Liver (tissue), 7 donors: ENCODE measurements around the gene LOC128125822.

Experiments used
- DNase-seq: peaks from one replicate; pipeline ENCODE4 v3.0.0-alpha.2; 2017; ENCODE audit warnings: low spot score
- H3K27ac ChIP-seq, 2 donors: one replicate each; pipeline ENCODE4 v1.7.0; 2013; ENCODE audit warnings: inconsistent platforms in 2 of 2, low read length in 2 of 2, control low read depth in 1 of 2, low read depth in 1 of 2, mild to moderate bottlenecking in 1 of 2
- H3K27me3 ChIP-seq, 4 donors: one replicate each; pipeline versions ENCODE4 v1.6.1 to v1.7.0; 2013; ENCODE audit warnings: low read length in 3 of 4, inconsistent platforms in 1 of 4, mild to moderate bottlenecking in 1 of 4, moderate library complexity in 1 of 4; ENCODE audit not compliant: control insufficient read depth in 4 of 4, insufficient read depth in 4 of 4
- H3K36me3 ChIP-seq, 4 donors: one replicate each; pipeline versions ENCODE4 v1.6.1 to v1.7.0; 2013; ENCODE audit warnings: low read length in 3 of 4, mild to moderate bottlenecking in 3 of 4, low read depth in 1 of 4, moderate library complexity in 1 of 4; ENCODE audit not compliant: control insufficient read depth in 4 of 4, insufficient read depth in 3 of 4
- H3K4me1 ChIP-seq, 4 donors: one replicate each; pipeline versions ENCODE4 v1.6.1 to v1.7.0; 2013; ENCODE audit warnings: low read length in 3 of 4, mild to moderate bottlenecking in 3 of 4, moderate library complexity in 1 of 4; ENCODE audit not compliant: control insufficient read depth in 4 of 4, insufficient read depth in 4 of 4
- H3K4me3 ChIP-seq, 3 donors: one replicate each; pipeline versions ENCODE4 v1.6.1 to v1.7.0; 2013; ENCODE audit warnings: low read length in 3 of 3, control low read depth in 1 of 3, low read depth in 1 of 3, mild to moderate bottlenecking in 1 of 3
- H3K9ac ChIP-seq, 2 donors: one replicate each; pipeline ENCODE4 v1.7.0; 2013; ENCODE audit warnings: low read length in 2 of 2, mild to moderate bottlenecking in 2 of 2, moderate library complexity in 2 of 2, control low read depth in 1 of 2, low read depth in 1 of 2
- H3K9me3 ChIP-seq, 4 donors: one replicate each; pipeline versions ENCODE4 v1.6.1 to v1.7.0; 2013; ENCODE audit warnings: low read length in 3 of 4; ENCODE audit not compliant: control insufficient read depth in 4 of 4
- EGR1 ChIP-seq, 2 donors: IDR thresholded peaks; 2 replicates each; pipeline ENCODE4 v1.6.1; 2016 to 2018; ENCODE audit warnings: antibody characterized with exemption in 2 of 2, low read depth in 2 of 2
- FOXA2 ChIP-seq: IDR thresholded peaks from 2 replicates; pipeline ENCODE4 v1.6.1; 2016; ENCODE audit warnings: antibody characterized with exemption
- HNF4G ChIP-seq: IDR thresholded peaks from 2 replicates; pipeline ENCODE4 v1.6.1; 2016; ENCODE audit warnings: antibody characterized with exemption
- JUND ChIP-seq, 2 donors: IDR thresholded peaks; 2 replicates each; pipeline ENCODE4 v1.6.1; 2016; ENCODE audit warnings: antibody characterized with exemption in 2 of 2
- RXRA ChIP-seq, 2 donors: IDR thresholded peaks; 2 replicates each; pipeline ENCODE4 v1.6.1; 2017 to 2018; ENCODE audit warnings: antibody characterized with exemption in 2 of 2, mild to moderate bottlenecking in 1 of 2
- SP1 ChIP-seq: IDR thresholded peaks from 2 replicates; pipeline ENCODE4 v1.6.1; 2018; ENCODE audit warnings: antibody characterized with exemption, mild to moderate bottlenecking
- YY1 ChIP-seq: IDR thresholded peaks from 2 replicates; pipeline ENCODE4 v1.6.1; 2016; ENCODE audit warnings: antibody characterized with exemption, mild to moderate bottlenecking
- WGBS: extraction: QIAGEN DNeasy Blood & Tissue Kit; methylation state at CpG from one replicate; pipeline ENCODE4 v1.1.7; 2013; 5-methylcytosine and 5-hydroxymethylcytosine counted together
- TF ChIP-seq, protein P1 (sequence below): IDR thresholded peaks from 2 replicates; pipeline ENCODE4 v1.6.1; 2016; ENCODE audit warnings: antibody characterized with exemption, mild to moderate bottlenecking
- TF ChIP-seq, protein P2 (sequence below): IDR thresholded peaks from 2 replicates; pipeline ENCODE4 v1.6.1; 2016; ENCODE audit warnings: antibody characterized with exemption
- donor health status: healthy.
- donor health status: healthy.
- donor health status: healthy.
- donor health status: healthy.

The LOC128125822 gene

DNA sequence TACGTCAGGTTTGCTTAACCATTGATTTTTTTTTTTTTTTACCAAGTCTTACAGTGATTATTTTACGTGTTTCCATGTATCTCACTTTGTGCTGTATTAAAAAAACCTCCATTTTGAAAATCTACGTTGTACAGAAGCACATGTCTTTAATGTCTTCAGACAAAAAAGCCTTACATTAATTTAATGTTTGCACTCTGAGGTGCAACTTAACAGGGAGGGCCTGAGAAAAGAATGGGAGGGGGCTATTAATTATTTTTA, 8.4 kb downstream of the LOC128125822 start:
- H3K27me3 ChIP-seq = no peaks in the 10 kb centered on the region
- WGBS = 90% methylated on average over 3 of the region's 3 CpGs
- no peak overlapping the region for H3K4me3 ChIP-seq
- H3K4me1 ChIP-seq = peaks cover 0 to 12% (median 3%) of the 10 kb centered on the region in 4 donors
- no peak for DNase-seq
- TF ChIP-seq EGR1 (IDR thresholded peaks at IDR 0.05; ENCODE audit: low read depth in 2 of 2) (no peak), YY1 (peak; percentile 57), JUND (IDR thresholded peaks at IDR 0.05) (peak in 1 of 2 donors; percentile 55)
- TF ChIP-seq, protein P1, sequence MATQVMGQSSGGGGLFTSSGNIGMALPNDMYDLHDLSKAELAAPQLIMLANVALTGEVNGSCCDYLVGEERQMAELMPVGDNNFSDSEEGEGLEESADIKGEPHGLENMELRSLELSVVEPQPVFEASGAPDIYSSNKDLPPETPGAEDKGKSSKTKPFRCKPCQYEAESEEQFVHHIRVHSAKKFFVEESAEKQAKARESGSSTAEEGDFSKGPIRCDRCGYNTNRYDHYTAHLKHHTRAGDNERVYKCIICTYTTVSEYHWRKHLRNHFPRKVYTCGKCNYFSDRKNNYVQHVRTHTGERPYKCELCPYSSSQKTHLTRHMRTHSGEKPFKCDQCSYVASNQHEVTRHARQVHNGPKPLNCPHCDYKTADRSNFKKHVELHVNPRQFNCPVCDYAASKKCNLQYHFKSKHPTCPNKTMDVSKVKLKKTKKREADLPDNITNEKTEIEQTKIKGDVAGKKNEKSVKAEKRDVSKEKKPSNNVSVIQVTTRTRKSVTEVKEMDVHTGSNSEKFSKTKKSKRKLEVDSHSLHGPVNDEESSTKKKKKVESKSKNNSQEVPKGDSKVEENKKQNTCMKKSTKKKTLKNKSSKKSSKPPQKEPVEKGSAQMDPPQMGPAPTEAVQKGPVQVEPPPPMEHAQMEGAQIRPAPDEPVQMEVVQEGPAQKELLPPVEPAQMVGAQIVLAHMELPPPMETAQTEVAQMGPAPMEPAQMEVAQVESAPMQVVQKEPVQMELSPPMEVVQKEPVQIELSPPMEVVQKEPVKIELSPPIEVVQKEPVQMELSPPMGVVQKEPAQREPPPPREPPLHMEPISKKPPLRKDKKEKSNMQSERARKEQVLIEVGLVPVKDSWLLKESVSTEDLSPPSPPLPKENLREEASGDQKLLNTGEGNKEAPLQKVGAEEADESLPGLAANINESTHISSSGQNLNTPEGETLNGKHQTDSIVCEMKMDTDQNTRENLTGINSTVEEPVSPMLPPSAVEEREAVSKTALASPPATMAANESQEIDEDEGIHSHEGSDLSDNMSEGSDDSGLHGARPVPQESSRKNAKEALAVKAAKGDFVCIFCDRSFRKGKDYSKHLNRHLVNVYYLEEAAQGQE = no peak
- TF ChIP-seq, protein P2, sequence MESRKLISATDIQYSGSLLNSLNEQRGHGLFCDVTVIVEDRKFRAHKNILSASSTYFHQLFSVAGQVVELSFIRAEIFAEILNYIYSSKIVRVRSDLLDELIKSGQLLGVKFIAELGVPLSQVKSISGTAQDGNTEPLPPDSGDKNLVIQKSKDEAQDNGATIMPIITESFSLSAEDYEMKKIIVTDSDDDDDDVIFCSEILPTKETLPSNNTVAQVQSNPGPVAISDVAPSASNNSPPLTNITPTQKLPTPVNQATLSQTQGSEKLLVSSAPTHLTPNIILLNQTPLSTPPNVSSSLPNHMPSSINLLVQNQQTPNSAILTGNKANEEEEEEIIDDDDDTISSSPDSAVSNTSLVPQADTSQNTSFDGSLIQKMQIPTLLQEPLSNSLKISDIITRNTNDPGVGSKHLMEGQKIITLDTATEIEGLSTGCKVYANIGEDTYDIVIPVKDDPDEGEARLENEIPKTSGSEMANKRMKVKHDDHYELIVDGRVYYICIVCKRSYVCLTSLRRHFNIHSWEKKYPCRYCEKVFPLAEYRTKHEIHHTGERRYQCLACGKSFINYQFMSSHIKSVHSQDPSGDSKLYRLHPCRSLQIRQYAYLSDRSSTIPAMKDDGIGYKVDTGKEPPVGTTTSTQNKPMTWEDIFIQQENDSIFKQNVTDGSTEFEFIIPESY = peak; percentile 29
- H3K9ac ChIP-seq = no peak overlapping the region
- H3K9me3 ChIP-seq = no peaks in the 10 kb centered on the region
- H3K27ac ChIP-seq = no peak overlapping the region
- H3K36me3 ChIP-seq = peaks cover 1 to 56% (median 40%) of the 10 kb centered on the region in 4 donors

DNA sequence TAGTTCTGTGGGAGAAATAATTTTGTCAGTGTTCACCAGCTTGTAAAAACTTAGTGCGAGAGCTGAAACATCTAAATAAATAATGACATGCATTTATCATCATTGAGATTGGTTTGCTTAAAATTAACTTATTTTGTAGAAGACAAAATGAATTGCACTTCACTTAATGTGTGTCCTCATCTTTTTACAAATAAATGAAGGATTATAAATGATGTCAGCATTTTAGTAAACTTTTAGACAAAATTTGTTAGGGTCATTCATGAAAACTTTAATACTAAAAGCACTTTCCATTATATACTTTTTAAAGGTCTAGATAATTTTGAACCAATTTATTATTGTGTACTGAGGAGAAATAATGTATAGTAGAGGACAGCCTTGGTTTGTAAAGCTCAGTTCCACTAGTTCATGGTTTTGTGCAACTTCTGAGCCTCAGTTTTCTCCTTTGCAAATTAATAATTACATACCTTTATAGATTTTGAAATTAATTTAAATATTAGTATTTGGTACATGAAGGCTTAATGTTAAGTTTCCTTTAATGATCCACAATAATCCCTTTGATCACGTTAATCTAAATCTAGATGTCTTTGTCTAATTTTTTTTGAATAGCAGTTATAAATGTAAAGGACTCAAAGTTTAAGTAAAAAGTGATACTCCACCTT, 9.2 kb downstream of the LOC128125822 start:
- H3K9ac ChIP-seq = no peak overlapping the region
- peaks cover 1 to 56% (median 37%) of the 10 kb centered on the region in 4 donors for H3K36me3 ChIP-seq
- peaks cover 0 to 8% (median under 1%) of the 10 kb centered on the region in 4 donors for H3K4me1 ChIP-seq
- 95% methylated on average over 2 of the region's 2 CpGs for WGBS
- H3K27me3 ChIP-seq = no peaks in the 10 kb centered on the region
- DNase-seq = no peak
- no peaks in the 10 kb centered on the region for H3K9me3 ChIP-seq
- H3K4me3 ChIP-seq = no peak overlapping the region
- H3K27ac ChIP-seq = no peak overlapping the region
- TF ChIP-seq HNF4G (no peak), FOXA2 (peak; percentile 27)

DNA sequence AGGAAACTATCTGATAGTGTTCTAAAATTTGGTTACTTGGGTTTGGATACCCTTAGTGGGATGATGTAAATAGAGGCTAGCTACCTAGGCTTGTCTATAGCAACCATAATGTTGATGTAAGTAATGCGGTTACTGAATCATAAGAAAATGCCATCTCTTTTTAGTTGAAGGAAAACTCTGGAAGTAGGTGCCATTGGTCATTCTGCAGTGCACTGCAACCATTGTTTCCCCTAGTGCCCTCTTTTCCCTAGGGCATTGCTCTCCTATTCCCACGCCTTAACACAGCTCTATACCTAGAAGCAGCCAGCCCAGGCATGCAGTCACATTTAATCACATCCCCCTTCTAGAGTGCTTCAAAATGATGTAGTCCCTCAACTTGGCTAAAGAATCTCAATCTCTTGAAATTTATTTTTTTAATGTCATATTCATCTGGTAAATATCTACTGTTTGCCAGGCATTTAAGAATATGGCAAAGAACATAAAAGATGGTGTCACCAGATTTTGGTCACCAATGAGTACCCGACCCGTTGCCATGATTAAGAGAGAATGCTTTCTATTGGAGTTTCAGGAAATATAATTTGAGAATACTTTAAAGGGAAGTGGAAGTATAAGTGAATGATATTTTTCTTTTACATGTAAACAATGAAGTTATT, 10.4 kb downstream of the LOC128125822 start:
- Histone ChIP-seq H3K36me3 (peaks cover 1 to 49% (median 31%) of the 10 kb centered on the region in 4 donors), H3K27me3 (no peaks in the 10 kb centered on the region), H3K9ac (no peak overlapping the region), H3K9me3 (no peaks in the 10 kb centered on the region), H3K4me3 (no peak overlapping the region), H3K27ac (peak overlapping the region in 1 of 2 donors; percentile 1), H3K4me1 (no peaks in the 10 kb centered on the region)
- DNase-seq = no peak
- TF ChIP-seq, protein P2 = peak; percentile 30
- TF ChIP-seq FOXA2 (no peak), YY1 (peak; percentile 13), SP1 (peak; percentile 10), RXRA (IDR thresholded peaks at IDR 0.05) (no peak)
- 86% methylated on average over 4 of the region's 4 CpGs for WGBS
